H1 (cell line): ENCODE data around the gene DTNB. TPM values are rescaled to one million over a fixed set of nuclear protein-coding genes. Genes with fewer than 3 reads are reported as not detected.

Source experiments
- CTCF ChIA-PET: fragments of 300-600 bp; sonication (Branson Sonifier 250); formaldehyde crosslinking; loops from one replicate; lab custom pipeline; 2021; ENCODE audit not compliant: partially characterized antibody; lab: Charles Lee
- POLR2A ChIA-PET: fragments of 300-600 bp; sonication (Branson Sonifier 250); formaldehyde crosslinking; loops from one replicate; lab custom pipeline; 2021; ENCODE audit warnings: inconsistent platforms; ENCODE audit not compliant: partially characterized antibody; lab: Charles Lee
- DNase-seq, 2 experiments: peaks; one replicate each; pipeline versions ENCODE4 v3.0.0 to v3.0.0-alpha.2; 2010 to 2022; ENCODE audit warnings: low spot score in 2 of 2, low read depth in 1 of 2, mixed read lengths in 1 of 2
- FAIRE-seq: peaks from 2 replicates; lab custom pipeline; 2011; peaks lifted over from hg19 to GRCh38; lab: Jason Lieb, UNC
- H2AFZ ChIP-seq: 2 replicates; pipeline ENCODE4 v1.8.1; 2012; ENCODE audit warnings: low read length, inconsistent platforms
- H2AK5ac ChIP-seq: 2 replicates; pipeline ENCODE4 v1.6.1; 2013; ENCODE audit warnings: low read depth, low read length
- H2BK120ac ChIP-seq: replicated peaks from 2 replicates; pipeline ENCODE3; 2013; ENCODE audit warnings: low read depth, low read length, inconsistent platforms
- H2BK12ac ChIP-seq: 2 replicates; pipeline ENCODE4 v1.6.1; 2013; ENCODE audit warnings: low read depth, low read length
- H2BK15ac ChIP-seq: 2 replicates; pipeline ENCODE4 v1.6.1; 2013; ENCODE audit warnings: low read length
- H2BK20ac ChIP-seq: 2 replicates; pipeline ENCODE4 v1.6.1; 2013; ENCODE audit warnings: low read length
- H2BK5ac ChIP-seq: 2 replicates; pipeline ENCODE4 v1.6.1; 2013; ENCODE audit warnings: low read depth, low read length
- H3K14ac ChIP-seq: 2 replicates; pipeline ENCODE4 v1.6.1; 2013; ENCODE audit warnings: inconsistent platforms; ENCODE audit not compliant: insufficient read length
- H3K18ac ChIP-seq: 2 replicates; pipeline ENCODE4 v1.6.1; 2013; ENCODE audit warnings: low read length; ENCODE audit errors: extremely low read depth
- H3K23ac ChIP-seq: 2 replicates; pipeline ENCODE4 v1.6.1; 2013; ENCODE audit warnings: inconsistent platforms; ENCODE audit not compliant: insufficient read length
- H3K23me2 ChIP-seq: 2 replicates; pipeline ENCODE4 v1.6.1; 2013; ENCODE audit warnings: low read depth, low read length
- H3K27ac ChIP-seq: 2 replicates; pipeline ENCODE4 v1.6.1; 2011; ENCODE audit warnings: low read depth, low read length, inconsistent platforms
- H3K27me3 ChIP-seq, 4 experiments: replicated peaks in 1 of 4; 1 replicate in 1 of 4; 2 replicates in 3 of 4; pipeline versions ENCODE4 v1.6.1 to v1.8.1; 2011 to 2013; ENCODE audit warnings: low read length in 3 of 4, mild to moderate bottlenecking in 3 of 4, inconsistent platforms in 2 of 4, mixed read lengths in 2 of 4, moderate library complexity in 1 of 4; ENCODE audit not compliant: control insufficient read depth in 3 of 4, insufficient read depth in 3 of 4; ENCODE audit errors: extremely low read depth in 1 of 4
- H3K36me3 ChIP-seq, 4 experiments: 2 replicates each; pipeline versions ENCODE4 v1.6.1 to v1.8.1; 2011 to 2013; ENCODE audit warnings: mild to moderate bottlenecking in 4 of 4, low read length in 3 of 4, moderate library complexity in 2 of 4, control low read depth in 1 of 4, inconsistent platforms in 1 of 4; ENCODE audit not compliant: insufficient read depth in 4 of 4, control insufficient read depth in 2 of 4
- H3K4ac ChIP-seq: replicated peaks from 2 replicates; pipeline ENCODE3; 2013; ENCODE audit warnings: low read length, low read depth, mixed read lengths, inconsistent platforms; ENCODE audit not compliant: insufficient read length
- H3K4me1 ChIP-seq, 4 experiments: replicated peaks in 1 of 4; 1 replicate in 1 of 4; 2 replicates in 3 of 4; pipeline versions ENCODE4 v1.6.1 to v1.8.1; 2011 to 2013; ENCODE audit warnings: low read length in 3 of 4, inconsistent platforms in 2 of 4, mixed read lengths in 1 of 4; ENCODE audit not compliant: insufficient read depth in 4 of 4, control insufficient read depth in 3 of 4
- H3K4me2 ChIP-seq, 2 experiments: 2 replicates each; pipeline versions ENCODE4 v1.6.1 to v1.8.1; 2011 to 2013; ENCODE audit warnings: low read depth in 2 of 2, low read length in 2 of 2, control low read depth in 1 of 2, inconsistent platforms in 1 of 2, mild to moderate bottlenecking in 1 of 2; ENCODE audit not compliant: insufficient read depth in 1 of 2
- H3K4me3 ChIP-seq, 4 experiments: fragments of 200-600, 300-600 bp in 1 of 4; sonication (generic), shearing (Covaris generic), sonication (Bioruptor Twin) in 1 of 4; 2 replicates each; pipeline versions ENCODE4 v1.5.1 to v1.8.1; 2011 to 2016; ENCODE audit warnings: low read length in 4 of 4, low read depth in 3 of 4, control low read depth in 2 of 4, inconsistent platforms in 2 of 4, mild to moderate bottlenecking in 2 of 4, mixed read lengths in 1 of 4, moderate library complexity in 1 of 4; ENCODE audit not compliant: insufficient read depth in 2 of 4; ENCODE audit errors: extremely low read depth in 1 of 4
- H3K56ac ChIP-seq: replicated peaks from 2 replicates; pipeline ENCODE3; 2013; ENCODE audit warnings: low read depth, mild to moderate bottlenecking, mixed read lengths, low read length, inconsistent platforms; ENCODE audit not compliant: insufficient read length
- H3K79me1 ChIP-seq: 2 replicates; pipeline ENCODE4 v1.6.1; 2013; ENCODE audit warnings: low read depth, low read length, control low read depth
- H3K79me2 ChIP-seq, 2 experiments: 2 replicates each; pipeline versions ENCODE4 v1.6.1 to v1.8.1; 2012 to 2013; ENCODE audit warnings: low read length in 2 of 2, mild to moderate bottlenecking in 2 of 2, inconsistent platforms in 1 of 2; ENCODE audit not compliant: insufficient read depth in 2 of 2, control insufficient read depth in 1 of 2
- H3K9ac ChIP-seq, 4 experiments: replicated peaks in 1 of 4; 1 replicate in 1 of 4; 2 replicates in 3 of 4; pipeline versions ENCODE4 v1.6.1 to v1.8.1; 2011 to 2013; ENCODE audit warnings: low read depth in 3 of 4, low read length in 3 of 4, control low read depth in 2 of 4, mild to moderate bottlenecking in 2 of 4, moderate library complexity in 2 of 4, inconsistent platforms in 1 of 4; ENCODE audit errors: extremely low read depth in 1 of 4
- H3K9me3 ChIP-seq, 2 experiments: 2 replicates each; pipeline versions ENCODE4 v1.6.1 to v1.8.1; 2012 to 2013; ENCODE audit warnings: mild to moderate bottlenecking in 2 of 2, moderate library complexity in 2 of 2, control low read depth in 1 of 2, inconsistent platforms in 1 of 2, low read depth in 1 of 2, low read length in 1 of 2, mixed read lengths in 1 of 2; ENCODE audit not compliant: insufficient read depth in 2 of 2
- H4K20me1 ChIP-seq, 2 experiments: replicated peaks in 1 of 2; 2 replicates each; pipeline versions ENCODE3 to v1.8.1; 2011 to 2013; ENCODE audit warnings: inconsistent platforms in 2 of 2, low read length in 2 of 2, mild to moderate bottlenecking in 1 of 2; ENCODE audit not compliant: insufficient read depth in 2 of 2, control insufficient read depth in 1 of 2
- H4K5ac ChIP-seq: 2 replicates; pipeline ENCODE4 v1.6.1; 2013; ENCODE audit warnings: low read length, low read depth, mixed read lengths, inconsistent platforms; ENCODE audit not compliant: insufficient read length
- H4K8ac ChIP-seq: 2 replicates; pipeline ENCODE4 v1.8.0; 2013; ENCODE audit warnings: mild to moderate bottlenecking, moderate library complexity, low read length, inconsistent platforms; ENCODE audit not compliant: insufficient read depth; ENCODE audit errors: extremely low read depth
- H4K91ac ChIP-seq: replicated peaks from 2 replicates; pipeline ENCODE3; 2013; ENCODE audit warnings: low read length, mixed read lengths, inconsistent platforms; ENCODE audit not compliant: insufficient read length
- CEBPB ChIP-seq: IDR thresholded peaks from 2 replicates; pipeline ENCODE4 v1.6.1; 2012; ENCODE audit warnings: low read depth, low read length
- CREB1 ChIP-seq: IDR thresholded peaks from 2 replicates; pipeline ENCODE4 v1.6.1; 2012; ENCODE audit warnings: inconsistent platforms
- EGR1 ChIP-seq: IDR thresholded peaks from 2 replicates; pipeline ENCODE4 v1.6.1; 2011; ENCODE audit warnings: low read depth, low read length, borderline replicate concordance
- EZH2 ChIP-seq: fragments of 200-600 bp; sonication (generic); IDR thresholded peaks from 2 replicates; pipeline ENCODE4 v1.7.1; 2012; ENCODE audit warnings: low read depth, mild to moderate bottlenecking, moderate library complexity, low read length, inconsistent platforms; ENCODE audit not compliant: severe bottlenecking
- FOSL1 ChIP-seq: IDR thresholded peaks from 2 replicates; pipeline ENCODE4 v1.6.1; 2011; ENCODE audit warnings: mild to moderate bottlenecking, low read depth, low read length, moderate library complexity; ENCODE audit not compliant: insufficient read depth
- JUN ChIP-seq: IDR thresholded peaks from 2 replicates; pipeline ENCODE4 v1.6.1; 2011; ENCODE audit warnings: low read depth, mild to moderate bottlenecking, improper control_type of control experiment, low read length
- JUND ChIP-seq: IDR thresholded peaks from 2 replicates; pipeline ENCODE4 v1.6.1; 2011; ENCODE audit warnings: mild to moderate bottlenecking, improper control_type of control experiment, low read length
- KDM4A ChIP-seq: IDR thresholded peaks from one replicate; pipeline ENCODE4 v1.7.1; 2012; ENCODE audit warnings: low read depth, mild to moderate bottlenecking, moderate library complexity, low read length, inconsistent platforms; ENCODE audit not compliant: severe bottlenecking
- KDM5A ChIP-seq: fragments of 200-600 bp; IDR thresholded peaks from 2 replicates; pipeline ENCODE4 v1.7.1; 2012; ENCODE audit warnings: mild to moderate bottlenecking, low read length, inconsistent platforms, mixed read lengths
- POLR2AphosphoS5 ChIP-seq: IDR thresholded peaks from 2 replicates; pipeline ENCODE4 v1.6.1; 2011; ENCODE audit warnings: low read depth, low read length
- RNF2 ChIP-seq: fragments of 200-900, 300-1000 bp; sonication (generic); IDR thresholded peaks from 2 replicates; pipeline ENCODE4 v1.7.1; 2016; ENCODE audit warnings: borderline replicate concordance, low read depth, mild to moderate bottlenecking, antibody characterized with exemption, low read length; ENCODE audit not compliant: poor library complexity, severe bottlenecking; ENCODE audit errors: missing control alignments
- SAP30 ChIP-seq: fragments of 300-600 bp; sonication (generic); IDR thresholded peaks from 2 replicates; pipeline ENCODE4 v1.7.1; 2012; ENCODE audit warnings: low read length, moderate library complexity, mild to moderate bottlenecking, inconsistent platforms; ENCODE audit not compliant: insufficient read depth, insufficient replicate concordance
- SP1 ChIP-seq: IDR thresholded peaks from 2 replicates; pipeline ENCODE4 v1.6.1; 2011; ENCODE audit warnings: low read depth, low read length
- TCF12 ChIP-seq: IDR thresholded peaks from 2 replicates; pipeline ENCODE4 v1.6.1; 2011; ENCODE audit warnings: low read depth, mild to moderate bottlenecking, low read length
- ZNF274 ChIP-seq: IDR thresholded peaks from 2 replicates; pipeline ENCODE4 v1.7.0; 2012; ENCODE audit warnings: low read length, borderline replicate concordance; ENCODE audit errors: extremely low read depth
- WGBS, 2 experiments: shearing (Covaris generic) in 1 of 2; methylation state at CpG; one replicate each; pipeline versions ENCODE4 v1.1.6 to v1.1.7; 2013 to 2015; ENCODE audit warnings: low lambda C conversion rate in 2 of 2, mixed read lengths in 2 of 2, inconsistent platforms in 1 of 2, low coverage in 1 of 2, missing lambda C conversion rate in 1 of 2; ENCODE audit not compliant: insufficient replicate concordance in 2 of 2, insufficient coverage in 1 of 2, insufficient read length in 1 of 2; ENCODE audit errors: extremely low coverage in 1 of 2, missing lambda C conversion rate in 1 of 2; 5-methylcytosine and 5-hydroxymethylcytosine counted together
- polyA plus RNA-seq, 7 experiments: library from polyadenylated mRNA; depleted of rRNA in 3 of 7; stranded (reverse) in 5 of 7; unstranded in 2 of 7; fragments of >200 nt in 5 of 7; fragments of 200-250 nt in 2 of 7; gene quantifications; 1 replicate in 5 of 7; 2 replicates in 1 of 7; 4 replicates in 1 of 7; pipeline versions ENCODE4 v1.2.1 to v1.2.3, GENCODE V29; 2011 to 2013; ENCODE audit warnings: missing spikeins in 2 of 7, mixed read lengths in 2 of 7
- total RNA-seq: library from RNA; stranded (reverse); fragmentation: NEBNext Ultra II Directional; extraction: Animal tissue kit (Norgen Biotek cat#: 25700); gene quantifications from 2 replicates; pipeline ENCODE4 v1.2.1, GENCODE V29; 2021

DTNB gene
- total and polyA plus RNA-seq, 2 of the 8 experiments (the other 6 are each of a cell fraction or from before 2014, with no cell fraction given): 39.6 to 49.5 TPM

GRCh38 chr2:25462021-25462420 is 211.4 kb downstream of the DTNB start:
- Histone ChIP-seq H4K5ac (no peak overlapping the region), H3K79me1 (no peaks in the 10 kb centered on the region), H3K56ac (no peak overlapping the region), H3K27me3 (no peaks in the 10 kb centered on the region), H3K4me1 (no peaks in the 10 kb centered on the region), H4K20me1 (no peaks in the 10 kb centered on the region), H3K79me2 (no peaks in the 10 kb centered on the region), H3K23me2 (no peaks in the 10 kb centered on the region), H2BK15ac (no peak overlapping the region), H2BK120ac (no peak overlapping the region), H4K8ac (no peak overlapping the region), H3K4me2 (no peak overlapping the region), H3K18ac (no peak overlapping the region), H3K4me3 (no peak overlapping the region), H2BK20ac (no peak overlapping the region), H2AK5ac (no peak overlapping the region), H3K4ac (no peak overlapping the region), H3K9ac (no peak overlapping the region; a peak in 1 of 7 replicates), H3K23ac (no peak overlapping the region), H3K9me3 (no peaks in the 10 kb centered on the region), H2BK5ac (no peak overlapping the region), H3K14ac (no peak overlapping the region), H4K91ac (no peak overlapping the region), H3K36me3 (no peaks in the 10 kb centered on the region), H3K27ac (no peak overlapping the region), H2AFZ (no peak overlapping the region), H2BK12ac (no peak overlapping the region)
- DNase-seq: no peak
- FAIRE-seq: no peak
- POLR2A ChIA-PET: no interaction called here
- WGBS, 2 experiments: 95% methylated on average over 6 of the region's 6 CpGs; no CpG with 5 or more reads in 1 of the 2 experiments
- CTCF ChIA-PET: no interaction called here
- TF ChIP-seq EGR1: no peak
- no peak for TF ChIP-seq FOSL1
- no peak for TF ChIP-seq JUND
- no peak for TF ChIP-seq ZNF274
- no peak for TF ChIP-seq JUN
- TF ChIP-seq TCF12: no peak
- no peak for TF ChIP-seq RNF2
- TF ChIP-seq CREB1: no peak
- TF ChIP-seq SAP30: no peak
- TF ChIP-seq POLR2AphosphoS5: no peak
- TF ChIP-seq EZH2: no peak
- no peak for TF ChIP-seq KDM5A
- TF ChIP-seq KDM4A: no peak
- TF ChIP-seq SP1: no peak
- TF ChIP-seq CEBPB: no peak
